SK-N-SH (cell line): ENCODE data around the gene AGFG1.

Experiments
- FOSL2 ChIP-seq: IDR thresholded peaks from 2 replicates; pipeline ENCODE4 v1.4.0; 2012; ENCODE audit warnings: low read depth, mild to moderate bottlenecking, moderate library complexity, borderline replicate concordance
- RAD21 ChIP-seq: IDR thresholded peaks from 2 replicates; pipeline ENCODE4 v1.6.1; 2012; ENCODE audit warnings: mild to moderate bottlenecking, low read length
- RFX5 ChIP-seq: IDR thresholded peaks from 2 replicates; pipeline ENCODE4 v1.6.1; 2012; ENCODE audit warnings: mild to moderate bottlenecking, improper control_type of control experiment, low read length
- SIN3A ChIP-seq: IDR thresholded peaks from 2 replicates; pipeline ENCODE4 v1.6.1; 2012; ENCODE audit warnings: low read depth, mild to moderate bottlenecking, low read length, moderate library complexity, borderline replicate concordance
- TF ChIP-seq, protein P1 (sequence below): fragments of 200-600 bp; sonication (generic); IDR thresholded peaks from 2 replicates; pipeline ENCODE4 v1.6.1; 2017; ENCODE audit warnings: antibody characterized with exemption, mild to moderate bottlenecking, moderate library complexity
- TF ChIP-seq, protein P2 (sequence below): fragments of 150-350 bp; IDR thresholded peaks from 2 replicates; pipeline ENCODE4 v1.6.1; 2017; ENCODE audit warnings: antibody characterized with exemption, low read length, low read depth, borderline replicate concordance

DNA sequence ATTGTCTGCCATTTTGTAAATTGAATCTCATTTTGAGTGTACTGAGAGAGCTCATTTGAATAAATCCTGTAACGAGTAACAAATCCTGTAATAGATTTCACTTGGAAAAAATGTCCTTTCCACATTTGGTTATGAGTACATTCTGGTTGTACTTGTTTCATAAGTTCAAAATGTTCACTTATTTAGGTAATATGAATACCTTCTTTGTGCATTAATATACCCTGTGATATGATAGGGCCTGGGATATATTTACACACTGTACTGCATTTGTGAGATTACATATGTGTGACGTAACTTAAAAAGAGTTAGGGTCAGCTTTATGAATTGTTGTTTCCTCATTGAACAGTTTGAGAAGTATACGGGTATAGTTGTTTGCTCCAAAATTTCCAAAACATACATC is 16.1 kb downstream of the AGFG1 start:
- TF ChIP-seq RAD21 (no peak), RFX5 (no peak), FOSL2 (no peak), SIN3A (no peak)
- TF ChIP-seq, protein P1, sequence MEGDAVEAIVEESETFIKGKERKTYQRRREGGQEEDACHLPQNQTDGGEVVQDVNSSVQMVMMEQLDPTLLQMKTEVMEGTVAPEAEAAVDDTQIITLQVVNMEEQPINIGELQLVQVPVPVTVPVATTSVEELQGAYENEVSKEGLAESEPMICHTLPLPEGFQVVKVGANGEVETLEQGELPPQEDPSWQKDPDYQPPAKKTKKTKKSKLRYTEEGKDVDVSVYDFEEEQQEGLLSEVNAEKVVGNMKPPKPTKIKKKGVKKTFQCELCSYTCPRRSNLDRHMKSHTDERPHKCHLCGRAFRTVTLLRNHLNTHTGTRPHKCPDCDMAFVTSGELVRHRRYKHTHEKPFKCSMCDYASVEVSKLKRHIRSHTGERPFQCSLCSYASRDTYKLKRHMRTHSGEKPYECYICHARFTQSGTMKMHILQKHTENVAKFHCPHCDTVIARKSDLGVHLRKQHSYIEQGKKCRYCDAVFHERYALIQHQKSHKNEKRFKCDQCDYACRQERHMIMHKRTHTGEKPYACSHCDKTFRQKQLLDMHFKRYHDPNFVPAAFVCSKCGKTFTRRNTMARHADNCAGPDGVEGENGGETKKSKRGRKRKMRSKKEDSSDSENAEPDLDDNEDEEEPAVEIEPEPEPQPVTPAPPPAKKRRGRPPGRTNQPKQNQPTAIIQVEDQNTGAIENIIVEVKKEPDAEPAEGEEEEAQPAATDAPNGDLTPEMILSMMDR, result no peak
- TF ChIP-seq, protein P2, sequence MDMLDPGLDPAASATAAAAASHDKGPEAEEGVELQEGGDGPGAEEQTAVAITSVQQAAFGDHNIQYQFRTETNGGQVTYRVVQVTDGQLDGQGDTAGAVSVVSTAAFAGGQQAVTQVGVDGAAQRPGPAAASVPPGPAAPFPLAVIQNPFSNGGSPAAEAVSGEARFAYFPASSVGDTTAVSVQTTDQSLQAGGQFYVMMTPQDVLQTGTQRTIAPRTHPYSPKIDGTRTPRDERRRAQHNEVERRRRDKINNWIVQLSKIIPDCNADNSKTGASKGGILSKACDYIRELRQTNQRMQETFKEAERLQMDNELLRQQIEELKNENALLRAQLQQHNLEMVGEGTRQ, result no peak
